ENCODE data around the gene OLFML2A.

Gene OLFML2A

GRCh38 chr9:124849801-124850200 lies 72.9 kb downstream of the OLFML2A start:
- peaks cover 5% of the 10 kb centered on the region for H3F3A ChIP-seq (ENCODE audit: insufficient read depth)
- H3K9ac ChIP-seq (ENCODE audit: low read length): no peak overlapping the region
- H3K36me3 ChIP-seq (ENCODE audit: low read length): no peaks in the 10 kb centered on the region
- no peaks in the 10 kb centered on the region for H3K9me3 ChIP-seq (ENCODE audit: insufficient read depth, low read length)
- no peak overlapping the region for H3K4me3 ChIP-seq (ENCODE audit: insufficient read depth, low read length, poor library complexity, severe bottlenecking)
- TF ChIP-seq EZH2phosphoT487 (conservative IDR thresholded peaks at IDR 0.05; ENCODE audit: low read length) (no peak), CTCF (IDR thresholded peaks at IDR 0.05; ENCODE audit: insufficient read depth, low read length, poor library complexity, severe bottlenecking) (no peak)
- H3K79me2 ChIP-seq (ENCODE audit: insufficient read depth, low read length): no peaks in the 10 kb centered on the region
- no peak overlapping the region for H3K27ac ChIP-seq (ENCODE audit: low read depth, low read length)
- H2AFZ ChIP-seq (ENCODE audit: low read depth, low read length, severe bottlenecking): no peak overlapping the region
- H3K9me2 ChIP-seq (replicated peaks; ENCODE audit: insufficient read depth, low read length): no peaks in the 10 kb centered on the region
- H3K4me2 ChIP-seq (ENCODE audit: low read depth, low read length, poor library complexity, severe bottlenecking): no peak overlapping the region
- no peaks in the 10 kb centered on the region for H4K20me1 ChIP-seq (ENCODE audit: low read depth, low read length)
- no peaks in the 10 kb centered on the region for H3K27me3 ChIP-seq (ENCODE audit: low read length)

GRCh38 chr9:124852121-124852828 lies 75.3 kb downstream of the OLFML2A start:
- Histone ChIP-seq H3K27me3 (ENCODE audit: low read length) (no peaks in the 10 kb centered on the region), H4K20me1 (ENCODE audit: low read depth, low read length) (no peaks in the 10 kb centered on the region), H3F3A (ENCODE audit: insufficient read depth) (peaks cover 25% of the 10 kb centered on the region), H3K27ac (ENCODE audit: low read depth, low read length) (no peak overlapping the region), H2AFZ (ENCODE audit: low read depth, low read length, severe bottlenecking) (peak overlapping the region; percentile 28), H3K4me2 (ENCODE audit: low read depth, low read length, poor library complexity, severe bottlenecking) (peak overlapping the region; percentile 41), H3K9me2 (replicated peaks; ENCODE audit: insufficient read depth, low read length) (no peaks in the 10 kb centered on the region), H3K9me3 (ENCODE audit: insufficient read depth, low read length) (no peaks in the 10 kb centered on the region), H3K9ac (ENCODE audit: low read length) (peak overlapping the region; percentile 37), H3K4me3 (ENCODE audit: insufficient read depth, low read length, poor library complexity, severe bottlenecking) (no peak overlapping the region), H3K36me3 (ENCODE audit: low read length) (no peaks in the 10 kb centered on the region), H3K79me2 (ENCODE audit: insufficient read depth, low read length) (no peaks in the 10 kb centered on the region)
- TF ChIP-seq EZH2phosphoT487 (conservative IDR thresholded peaks at IDR 0.05; ENCODE audit: low read length) (no peak), CTCF (IDR thresholded peaks at IDR 0.05; ENCODE audit: insufficient read depth, low read length, poor library complexity, severe bottlenecking) (no peak)

- peaks cover 25% of the 10 kb centered on the region for H3F3A ChIP-seq (ENCODE audit: insufficient read depth)
- H3K36me3 ChIP-seq (ENCODE audit: low read length): no peaks in the 10 kb centered on the region
- peak within 1 kb of the TSS; percentile 41 for H3K4me2 ChIP-seq (ENCODE audit: low read depth, low read length, poor library complexity, severe bottlenecking)
- no peaks in the 10 kb centered on the region for H4K20me1 ChIP-seq (ENCODE audit: low read depth, low read length)
- H3K27ac ChIP-seq (ENCODE audit: low read depth, low read length): no peak within 1 kb of the TSS
- no peaks in the 10 kb centered on the region for H3K9me3 ChIP-seq (ENCODE audit: insufficient read depth, low read length)
- peak within 1 kb of the TSS; percentile 37 for H3K9ac ChIP-seq (ENCODE audit: low read length)
- TF ChIP-seq EZH2phosphoT487 (conservative IDR thresholded peaks at IDR 0.05; ENCODE audit: low read length) (no peak), CTCF (IDR thresholded peaks at IDR 0.05; ENCODE audit: insufficient read depth, low read length, poor library complexity, severe bottlenecking) (peak; percentile 95)
- no peaks in the 10 kb centered on the region for H3K27me3 ChIP-seq (ENCODE audit: low read length)
- no peaks in the 10 kb centered on the region for H3K79me2 ChIP-seq (ENCODE audit: insufficient read depth, low read length)
- H3K4me3 ChIP-seq (ENCODE audit: insufficient read depth, low read length, poor library complexity, severe bottlenecking): peak within 1 kb of the TSS; percentile 20
- peak within 1 kb of the TSS; percentile 28 for H2AFZ ChIP-seq (ENCODE audit: low read depth, low read length, severe bottlenecking)
- H3K9me2 ChIP-seq (replicated peaks; ENCODE audit: insufficient read depth, low read length): no peaks in the 10 kb centered on the region
Measured at GRCh38 chr9:124852829-124853531, 76.0 kb downstream of the OLFML2A start, which contains the start of gene WDR38. Gene WDR38, plus strand, starts transcription at chr9:124853460. Its CDS starts 72 bp downstream, at chr9:124853532.
